GM18870 (cell line): Measurements from ENCODE around the gene ANKRD24.
"Not testable (repeated sequence)": the region's sequence is repeated elsewhere in the genome, so short reads cannot be mapped to it uniquely, and the experiment has no call there.

Experiments
- ATAC-seq: cut with Tn5 transposase; IDR thresholded peaks from one replicate; pipeline ENCODE4 v1.9.1; 2021; ENCODE audit warnings: moderate library complexity; ENCODE audit not compliant: unreplicated experiment

ANKRD24 gene

GRCh38 chr19:4173479-4174212 lies 8.8 kb upstream of the ANKRD24 start:
- no peak for ATAC-seq

DNA sequence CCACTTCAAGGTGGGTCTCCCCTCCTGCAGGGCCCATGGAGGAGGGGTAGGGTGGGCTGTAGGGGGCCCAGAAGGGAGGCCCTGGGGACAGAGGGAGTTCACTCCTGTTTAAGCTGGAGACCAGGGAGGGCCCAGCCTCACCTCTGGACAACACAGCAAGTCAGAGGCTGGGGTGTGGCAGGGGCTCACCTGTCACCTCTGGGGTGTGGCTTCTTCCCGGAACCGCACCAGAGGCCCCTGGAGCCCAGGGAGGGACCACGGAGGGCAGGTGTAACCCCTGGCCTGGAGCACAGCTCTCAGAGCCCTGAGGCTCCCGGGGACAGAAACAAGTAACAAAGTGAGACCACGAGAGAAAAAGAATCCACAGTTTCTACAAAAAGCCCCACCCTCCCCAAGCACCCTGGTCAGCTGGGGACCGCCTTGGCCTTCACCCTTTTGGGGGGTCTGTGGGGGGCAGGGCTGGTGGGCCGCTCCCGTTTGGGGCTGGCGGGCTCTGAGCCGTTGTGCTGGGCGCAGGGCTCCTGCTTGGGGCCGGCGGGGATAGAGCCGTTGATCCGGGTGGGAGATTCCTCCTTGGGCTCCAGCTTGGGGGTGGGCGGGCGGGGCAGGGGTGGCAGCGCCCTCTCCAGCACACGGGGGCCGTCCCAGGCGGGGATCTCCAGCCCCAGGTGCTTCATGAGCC lies 8.1 kb upstream of the ANKRD24 start:
- no peak for ATAC-seq

- ATAC-seq, result no peak
Measured at GRCh38 chr19:4174895-4175668, 7.4 kb upstream of the ANKRD24 start.

- ATAC-seq, result no peak
Measured at GRCh38 chr19:4175669-4175931, 6.9 kb upstream of the ANKRD24 start.

DNA sequence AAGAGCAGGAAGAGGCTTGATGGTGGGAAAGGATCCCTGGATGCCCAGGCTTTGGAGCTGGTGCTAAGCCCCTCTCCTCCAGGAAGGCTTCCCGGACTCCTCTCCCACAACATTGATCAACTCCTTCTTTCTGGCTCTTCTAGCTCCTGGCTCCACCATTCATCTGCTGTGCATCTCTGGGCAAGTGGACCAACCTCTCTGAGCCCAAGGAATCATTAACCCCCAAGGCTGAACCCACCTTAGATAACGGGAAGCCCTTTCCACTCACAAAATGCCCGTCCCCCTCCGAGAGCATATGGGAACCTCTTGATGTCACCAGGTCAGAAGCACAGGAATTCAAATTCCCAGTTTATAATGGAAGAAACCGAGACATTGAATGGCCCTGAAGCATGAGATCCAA lies 5.3 kb upstream of the ANKRD24 start:
- no peak for ATAC-seq

GRCh38 chr19:4178990-4179389 lies 3.5 kb upstream of the ANKRD24 start:
- ATAC-seq, result no peak

DNA sequence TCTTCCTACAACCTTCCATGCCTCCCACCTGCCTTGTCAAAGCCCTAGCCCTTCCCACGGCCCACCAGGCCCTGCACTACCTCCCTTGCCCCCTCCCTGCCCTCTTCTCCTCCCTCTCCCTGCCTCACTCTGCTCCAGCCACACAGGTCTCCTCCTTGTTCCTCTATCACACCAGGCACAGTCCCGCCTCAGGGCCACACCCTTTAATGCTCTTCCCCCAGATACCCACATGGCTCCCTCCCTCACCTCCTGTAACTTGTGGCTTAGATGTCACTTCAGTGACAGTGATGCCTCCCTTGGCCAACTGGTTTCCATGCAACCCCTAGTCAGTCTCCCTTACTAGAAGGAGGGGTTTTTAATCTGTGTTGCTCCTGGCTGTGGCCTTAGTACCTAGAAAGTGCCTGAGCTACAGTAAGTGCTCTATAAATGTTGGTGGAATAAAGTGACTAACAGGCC lies 1.4 kb upstream of the ANKRD24 start:
- ATAC-seq, result no peak

- ATAC-seq, result no peak
Measured at GRCh38 chr19:4183967-4184717, 1.7 kb downstream of the ANKRD24 start.

DNA sequence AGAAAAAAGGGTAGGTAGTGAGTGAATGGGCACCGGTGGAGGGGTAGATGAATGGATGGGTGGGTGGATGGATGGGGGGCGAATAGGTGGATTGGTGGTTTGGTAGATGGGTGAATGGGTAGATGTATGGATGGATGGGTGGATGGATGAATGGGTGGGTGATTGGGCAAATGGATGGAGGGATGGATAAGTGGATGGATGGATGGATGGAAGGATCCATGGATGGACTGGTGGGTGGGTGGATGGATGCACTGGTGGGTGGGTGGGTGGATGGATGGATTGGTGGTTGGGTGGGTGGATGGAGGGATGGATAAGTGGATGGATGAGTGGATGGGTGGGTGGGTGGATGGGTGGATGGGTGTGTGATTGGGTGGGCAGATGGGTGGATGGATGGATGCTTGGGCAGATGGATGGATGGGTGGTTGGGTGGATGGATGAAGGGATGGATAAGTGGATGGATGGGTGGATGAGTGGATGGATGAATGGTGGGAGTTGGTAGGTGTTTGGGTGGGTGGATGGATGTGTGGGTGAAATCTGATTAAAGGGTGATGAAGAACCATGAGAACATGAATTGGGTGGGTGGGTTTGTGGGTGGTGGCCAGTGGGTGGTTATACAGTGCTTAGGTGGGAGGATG lies 2.3 kb downstream of the ANKRD24 start:
- ATAC-seq, result no peak

GRCh38 chr19:4185413-4186086 lies 3.1 kb downstream of the ANKRD24 start:
- ATAC-seq, result no peak

GRCh38 chr19:4186087-4186993 lies 3.9 kb downstream of the ANKRD24 start:
- no peak for ATAC-seq

DNA sequence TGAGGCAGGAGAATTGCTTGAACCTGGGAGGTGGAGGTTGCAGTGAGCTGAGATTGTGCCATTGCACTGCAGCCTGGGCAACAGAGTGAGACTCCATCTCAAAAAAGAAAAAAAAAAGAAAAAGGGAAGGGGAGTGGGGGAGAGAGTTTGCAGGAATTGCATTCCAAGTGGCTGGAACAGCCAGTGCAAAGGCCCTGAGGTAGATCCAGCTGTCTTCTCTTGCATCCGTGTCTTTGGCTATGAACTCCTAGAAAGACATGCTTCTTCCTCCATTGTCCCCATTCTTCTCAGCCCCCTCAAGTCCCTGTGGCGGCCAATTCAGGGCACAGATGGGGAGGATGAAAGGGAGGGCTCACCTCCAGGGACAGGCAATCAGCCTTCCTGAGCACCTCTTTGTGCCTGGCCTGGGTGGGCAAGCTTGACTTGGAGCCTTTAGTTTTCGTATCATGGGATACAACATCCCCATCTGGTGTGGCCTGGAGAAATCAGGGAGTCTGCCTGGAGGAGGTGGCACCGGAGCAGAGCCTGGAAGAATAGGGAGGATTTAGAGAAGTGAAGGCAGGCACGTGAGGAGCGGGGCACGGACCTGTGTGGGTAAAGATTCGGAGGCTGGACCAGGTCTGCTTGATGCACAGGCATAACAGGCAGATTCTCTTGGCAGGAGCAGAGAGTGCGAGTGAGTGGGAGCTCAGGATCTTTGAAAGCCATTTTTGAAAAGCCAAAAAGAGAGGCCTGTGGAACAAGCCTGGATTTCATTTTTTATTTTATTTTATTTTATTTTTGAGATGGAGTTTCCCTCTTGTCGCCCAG lies 5.0 kb downstream of the ANKRD24 start:
- ATAC-seq, result no peak

DNA sequence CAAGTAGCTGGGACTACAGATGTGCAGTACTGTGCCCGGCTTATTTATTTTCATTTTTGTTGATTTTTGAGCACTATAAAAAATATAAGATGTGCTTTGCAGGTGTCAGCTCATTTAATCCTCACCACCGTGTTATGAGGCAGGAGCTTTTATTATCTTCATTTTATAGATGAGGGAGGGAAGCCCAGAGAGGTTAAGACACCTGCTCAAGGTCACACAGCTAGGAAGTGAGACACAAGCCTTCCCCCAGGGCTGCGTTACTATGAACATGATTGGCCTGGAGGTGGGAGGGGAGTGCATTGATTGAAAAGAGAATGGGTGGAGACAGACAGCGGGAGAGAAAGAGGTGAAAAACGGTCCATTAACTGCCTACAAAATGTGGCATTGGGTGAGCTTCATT lies 7.2 kb downstream of the ANKRD24 start:
- ATAC-seq, result no peak

DNA sequence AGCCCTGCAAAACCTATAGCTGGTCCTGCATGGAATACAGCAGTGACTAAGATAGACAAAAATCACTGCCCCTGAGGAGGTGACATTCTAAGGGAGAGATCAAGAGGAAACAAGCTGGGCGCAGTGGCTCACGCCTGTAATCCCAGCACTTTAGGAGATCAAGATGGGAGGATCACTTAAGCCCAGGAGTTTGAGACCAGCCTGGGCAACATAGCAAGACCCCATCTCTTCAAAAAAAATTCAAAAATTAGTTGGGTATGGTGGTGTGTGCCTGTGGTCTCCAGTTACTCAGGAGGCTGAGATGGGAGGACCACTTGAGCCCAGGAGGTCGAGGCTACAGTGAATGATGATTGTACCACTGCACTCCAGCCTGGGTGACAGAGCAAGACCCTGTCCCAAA lies 10.0 kb downstream of the ANKRD24 start:
- not testable (repeated sequence) for ATAC-seq

- ATAC-seq, result no peak
Measured at GRCh38 chr19:4194353-4194752, 11.9 kb downstream of the ANKRD24 start.

DNA sequence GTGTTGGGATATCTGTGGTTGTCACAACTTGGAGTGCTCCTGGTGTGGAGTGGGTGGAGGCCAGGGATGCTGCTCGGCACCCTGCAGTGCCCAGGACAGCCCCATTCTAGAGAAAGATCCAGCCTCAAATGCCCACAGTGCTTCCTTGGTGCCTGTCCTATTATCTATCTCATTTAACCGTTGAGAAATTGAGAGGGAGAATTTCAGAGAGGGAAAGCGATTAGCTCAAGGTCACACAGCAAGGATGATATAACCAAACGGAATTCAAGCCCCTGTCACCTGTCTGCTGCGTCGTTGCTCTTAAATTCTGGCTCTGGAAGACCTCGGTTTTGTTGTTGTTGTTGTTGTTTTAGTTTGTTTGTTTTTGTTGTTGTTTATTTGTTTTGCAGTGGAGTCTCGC lies 13.5 kb downstream of the ANKRD24 start:
- ATAC-seq, result no peak

DNA sequence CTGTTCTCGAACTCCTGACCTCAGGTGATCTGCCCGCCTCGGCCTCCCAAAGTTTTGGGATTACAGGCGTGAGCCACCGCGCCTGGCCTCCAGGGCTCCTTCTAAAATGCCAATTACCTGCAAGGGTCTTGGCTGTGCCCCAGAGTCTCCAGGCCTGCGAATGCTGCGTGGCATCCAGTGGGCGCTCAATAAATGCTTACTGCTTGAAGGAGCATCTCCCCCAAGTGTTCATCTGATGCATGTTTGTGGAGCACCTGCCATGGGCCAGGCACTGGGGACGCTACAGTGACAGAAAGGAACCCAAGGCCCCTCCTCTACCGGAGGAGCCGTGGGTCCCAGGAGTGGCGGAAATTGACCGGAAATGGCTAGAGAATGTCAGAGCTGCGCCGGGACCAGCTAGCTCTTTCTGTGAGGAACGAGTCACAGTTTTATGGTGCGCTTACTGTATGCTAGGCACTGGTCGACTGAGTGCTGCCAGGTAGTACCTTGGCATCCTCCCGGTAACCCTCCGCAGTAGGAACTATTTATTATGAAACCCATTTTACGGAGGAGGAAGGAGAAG lies 14.2 kb downstream of the ANKRD24 start:
- no peak for ATAC-seq

DNA sequence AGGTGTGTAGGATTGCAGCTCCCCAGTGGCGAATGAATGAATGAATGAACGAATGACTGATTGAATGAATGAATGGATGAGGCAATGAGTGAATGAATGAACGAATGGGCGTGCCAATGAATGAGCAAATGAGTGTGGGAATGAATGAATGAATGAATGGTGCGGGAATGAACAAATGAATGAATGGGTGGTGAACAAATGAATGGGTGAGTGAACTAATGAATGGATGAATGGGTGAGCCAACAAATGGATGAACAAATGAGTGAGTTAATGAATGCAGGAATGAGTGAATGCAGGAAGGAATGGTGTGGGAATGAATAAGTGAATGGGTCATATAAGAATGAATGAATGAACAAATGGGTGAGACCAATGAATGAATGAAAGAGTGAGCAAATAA lies 14.7 kb downstream of the ANKRD24 start:
- ATAC-seq, result no peak
